Ovary (tissue), 9 donors: ENCODE measurements around the gene CFDP1. TPM values are rescaled to one million over a fixed set of nuclear protein-coding genes. Genes with fewer than 3 reads are reported as not detected.

Experiments
- DNase-seq, 5 donors: peaks; one replicate each; pipeline ENCODE4 v3.0.0-alpha.2; 2019 to 2020
- H3K27ac ChIP-seq, 2 donors: fragments of 200-600 bp; one replicate each; pipeline versions ENCODE4 v1.5.1 to v1.8.0; 2019 to 2022
- H3K27me3 ChIP-seq: fragments of 200-600 bp; one replicate; pipeline ENCODE4 v1.8.0; 2022
- H3K36me3 ChIP-seq: fragments of 200-600 bp; sonication (generic); one replicate; pipeline ENCODE4 v1.5.1; 2019
- H3K4me1 ChIP-seq: one replicate; pipeline ENCODE4 v1.8.1; 2013; ENCODE audit warnings: mild to moderate bottlenecking, moderate library complexity; ENCODE audit not compliant: insufficient read depth
- H3K4me3 ChIP-seq: fragments of 200-600 bp; sonication (generic); one replicate; pipeline ENCODE4 v1.5.1; 2017
- H3K9me3 ChIP-seq, 2 donors: fragments of 200-600 bp in 1 of 2; sonication (generic) in 1 of 2; one replicate each; pipeline versions ENCODE4 v1.5.1 to v1.8.1; 2013 to 2019; ENCODE audit warnings: mild to moderate bottlenecking in 1 of 2, moderate library complexity in 1 of 2
- CTCF ChIP-seq, 3 donors: fragments of 450-650 bp in 2 of 3; fragments of 200-600 bp in 1 of 3; IDR thresholded peaks; one replicate each; pipeline versions ENCODE4 v1.5.1 to v1.8.0; 2016 to 2022; ENCODE audit warnings: antibody characterized with exemption in 3 of 3, mild to moderate bottlenecking in 1 of 3
- EP300 ChIP-seq: sonication (generic); formaldehyde crosslinking; IDR thresholded peaks from one replicate; pipeline ENCODE4 v1.6.1; 2017; ENCODE audit warnings: antibody characterized with exemption
- POLR2A ChIP-seq: fragments of 450-650 bp; IDR thresholded peaks from one replicate; pipeline ENCODE4 v1.6.1; 2017; ENCODE audit warnings: antibody characterized with exemption, mild to moderate bottlenecking, moderate library complexity
- WGBS, 3 donors: extraction: QIAGEN DNeasy Blood & Tissue Kit in 1 of 3; methylation state at CpG; one replicate each; pipeline versions ENCODE4 v1.1.5 to v1.1.7; 2013 to 2017; 5-methylcytosine and 5-hydroxymethylcytosine counted together
- intact Hi-C, 4 donors: fragments of 100-400 bp; cut with DNase I; formaldehyde crosslinking; loops; one replicate each; pipeline versions ENCODE4 v1.11.0 to v1.15.1; 2022 to 2023
- polyA plus RNA-seq, 2 donors: library from polyadenylated mRNA; stranded (reverse); fragments of 200-250 nt in 1 of 2; fragments of 350-450 nt in 1 of 2; fragmentation: Illumina TruSeq in 1 of 2; extraction: RNeasy Lipid Tissue Mini Kit (QIAGEN cat#74804) in 1 of 2; gene quantifications; one replicate each; pipeline ENCODE4 v1.2.3, GENCODE V29; 2013 to 2014
- total RNA-seq, 7 donors: library from RNA; depleted of rRNA in 2 of 7; stranded (reverse); fragments of >200 nt in 2 of 7; fragmentation: NEBNext Ultra II Directional in 3 of 7; extraction: Animal tissue kit (Norgen Biotek cat#: 25700) in 3 of 7; gene quantifications; one replicate each; pipeline versions ENCODE4 v1.1.0 to v1.2.4, GENCODE V29; 2016 to 2023
- donor health status: DM: no; HTN: no; CAD: no; lungs with moderate emphysema.
- donor health status: DM: no; HTN: no; CAD: no.
- donor health status: Bipolar disorder and iron deficiency.
- donor health status: DM: yes; HTN: yes; CAD: no.
- donor health status: DM: no; HTN: no; CAD: no.
- donor health status: DM: yes; HTN: yes; CAD: no.

CFDP1 gene
- total and polyA plus RNA-seq, 9 donors, result 67.0 to 173 (median 73.0) TPM

- no peaks in the 10 kb centered on the region for H3K9me3 ChIP-seq
- TF ChIP-seq EP300 (no peak), POLR2A (no peak), CTCF (IDR thresholded peaks at IDR 0.05) (no peak)
- no peaks in the 10 kb centered on the region for H3K4me1 ChIP-seq
- 93 to 94% (median 94%) methylated on average over 47 of the region's 47 CpGs for WGBS, 3 donors
- no peak overlapping the region for H3K27ac ChIP-seq
- no peaks in the 10 kb centered on the region for H3K27me3 ChIP-seq
- intact Hi-C loops, result loop anchor here in 2 of 4 donors (10.0 kb wide), 2 partner anchors 165 to 285 kb away; partner anchors contain the start of genes KARS1 (in 1 of the 2) and TERF2IP (in 1 of the 2)
- no peak overlapping the region for H3K4me3 ChIP-seq
- H3K36me3 ChIP-seq, result no peaks in the 10 kb centered on the region
- no peak for DNase-seq
Measured at GRCh38 chr16:75479421-75479990, 46.2 kb upstream of the CFDP1 start.

DNA sequence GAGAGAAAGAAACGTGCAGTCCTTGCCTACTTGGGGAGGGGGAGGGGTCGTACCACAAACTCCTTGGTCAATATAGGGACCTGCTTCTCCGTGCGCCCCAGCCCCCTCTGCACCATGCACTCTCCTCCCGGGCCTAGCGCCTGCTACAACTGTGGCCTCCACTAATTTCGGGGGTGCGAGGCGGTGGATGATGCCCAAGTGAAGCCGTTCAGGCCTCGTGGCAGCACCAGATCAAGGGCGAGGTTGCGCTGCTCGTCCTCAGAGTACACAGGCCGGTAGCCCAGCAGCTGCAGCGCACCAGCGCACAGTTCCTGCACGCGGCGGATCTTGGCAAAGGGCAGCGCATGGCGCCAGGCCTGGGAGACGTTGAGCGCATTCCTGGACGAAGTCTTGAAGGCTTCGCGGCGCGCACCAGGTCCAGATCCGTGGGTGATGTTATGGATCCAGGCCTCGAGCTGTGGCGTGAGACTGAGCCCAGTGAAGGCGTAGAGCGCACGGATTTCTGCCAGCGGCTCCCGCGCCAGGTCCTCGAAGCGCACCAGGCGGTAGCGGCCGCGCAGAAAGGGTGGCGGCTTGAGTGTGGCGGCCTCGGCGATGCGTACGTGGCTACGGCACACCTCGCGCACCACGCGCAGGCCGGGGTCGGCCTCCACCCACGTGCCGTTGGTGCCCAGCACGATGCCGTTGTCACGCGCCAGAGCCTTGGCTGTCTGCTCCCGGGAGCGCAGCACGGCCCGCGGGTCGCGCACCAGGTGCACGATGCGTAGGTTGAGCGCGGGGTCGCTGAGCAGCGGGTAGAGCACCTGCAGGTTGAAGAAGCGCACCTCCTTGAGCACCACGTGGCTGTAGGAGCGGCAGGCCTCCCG, 45.4 kb upstream of the CFDP1 start:
- Histone ChIP-seq H3K36me3 (no peaks in the 10 kb centered on the region), H3K4me1 (no peaks in the 10 kb centered on the region), H3K4me3 (no peak overlapping the region), H3K9me3 (no peaks in the 10 kb centered on the region), H3K27me3 (no peaks in the 10 kb centered on the region), H3K27ac (no peak overlapping the region)
- TF ChIP-seq CTCF (IDR thresholded peaks at IDR 0.05), result no peak
- WGBS, 3 donors, result 95 to 96% (median 95%) methylated on average over 80 of the region's 80 CpGs
- intact Hi-C loops, result loop anchor here in 2 of 4 donors (10.0 kb wide), 2 partner anchors 166 to 286 kb away; partner anchors contain the start of genes KARS1 (in 1 of the 2) and TERF2IP (in 1 of the 2)
- DNase-seq, result no peak

DNA sequence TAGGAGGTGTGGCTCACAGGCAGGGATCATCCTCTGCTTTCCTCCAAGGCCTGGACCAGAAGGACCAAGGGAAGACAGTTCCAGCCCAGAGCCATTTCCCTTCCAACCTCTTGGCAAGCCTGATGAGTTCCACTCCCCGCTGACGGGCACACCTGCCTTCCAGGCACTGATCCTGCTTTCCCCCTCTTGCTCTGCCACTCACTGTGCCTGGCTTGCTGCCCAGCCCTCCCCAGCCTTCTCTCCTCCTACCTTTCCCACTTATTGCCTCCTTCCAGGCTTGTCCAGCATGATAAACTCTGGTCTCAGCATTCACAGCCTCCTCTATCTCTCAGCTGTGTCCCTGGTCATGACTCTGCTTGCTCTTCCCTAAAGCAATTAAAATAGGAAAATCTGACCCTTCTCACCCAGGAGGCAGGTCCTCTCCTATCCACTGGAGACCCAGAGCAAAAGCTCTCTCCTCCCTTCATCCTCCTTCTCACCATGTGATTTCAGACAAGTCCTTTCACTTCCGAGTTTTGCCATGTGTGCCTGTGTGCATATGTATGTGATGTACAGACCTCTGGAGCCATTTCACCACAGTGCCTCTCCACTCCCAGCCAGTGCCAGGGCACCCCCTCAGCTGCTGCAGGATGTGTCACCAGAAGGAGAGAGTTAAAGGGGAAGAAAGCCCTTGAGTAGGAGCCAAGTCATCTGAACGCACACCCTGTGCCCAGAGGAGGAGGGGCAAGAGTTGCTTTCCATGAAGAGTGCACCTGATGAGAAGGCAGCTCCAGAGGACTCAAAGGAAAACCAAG, 44.6 kb upstream of the CFDP1 start:
- Histone ChIP-seq H3K4me3 (no peak overlapping the region), H3K9me3 (no peaks in the 10 kb centered on the region), H3K4me1 (no peaks in the 10 kb centered on the region), H3K27me3 (no peaks in the 10 kb centered on the region), H3K36me3 (no peaks in the 10 kb centered on the region), H3K27ac (no peak overlapping the region)
- TF ChIP-seq POLR2A (no peak), EP300 (no peak), CTCF (IDR thresholded peaks at IDR 0.05) (no peak)
- no peak for DNase-seq
- intact Hi-C loops, result loop anchor here in 2 of 4 donors (10.0 kb wide), 2 partner anchors 167 to 287 kb away; partner anchors contain the start of genes KARS1 (in 1 of the 2) and TERF2IP (in 1 of the 2)
- 51 to 61% (median 53%) methylated on average over 4 of the region's 4 CpGs for WGBS, 3 donors

- Histone ChIP-seq H3K4me1 (no peaks in the 10 kb centered on the region), H3K27me3 (no peaks in the 10 kb centered on the region), H3K36me3 (no peaks in the 10 kb centered on the region), H3K4me3 (no peak overlapping the region), H3K27ac (no peak overlapping the region), H3K9me3 (no peaks in the 10 kb centered on the region)
- no peak for DNase-seq
- no peak for TF ChIP-seq CTCF (IDR thresholded peaks at IDR 0.05)
- TF ChIP-seq POLR2A, result no peak
- intact Hi-C loops, result loop anchor here in 2 of 4 donors (10.0 kb wide), 2 partner anchors 168 to 288 kb away; partner anchors contain the start of genes KARS1 (in 1 of the 2) and TERF2IP (in 1 of the 2)
- WGBS, 3 donors, result 84 to 95% (median 88%) methylated on average over 8 of the region's 8 CpGs
Measured at GRCh38 chr16:75476817-75477216, 43.5 kb upstream of the CFDP1 start.
